ENCODE measurements around the gene NR6A1.
A peak's percentile ranks its signal among the peaks of the same experiment; 100 is the strongest.

DNA sequence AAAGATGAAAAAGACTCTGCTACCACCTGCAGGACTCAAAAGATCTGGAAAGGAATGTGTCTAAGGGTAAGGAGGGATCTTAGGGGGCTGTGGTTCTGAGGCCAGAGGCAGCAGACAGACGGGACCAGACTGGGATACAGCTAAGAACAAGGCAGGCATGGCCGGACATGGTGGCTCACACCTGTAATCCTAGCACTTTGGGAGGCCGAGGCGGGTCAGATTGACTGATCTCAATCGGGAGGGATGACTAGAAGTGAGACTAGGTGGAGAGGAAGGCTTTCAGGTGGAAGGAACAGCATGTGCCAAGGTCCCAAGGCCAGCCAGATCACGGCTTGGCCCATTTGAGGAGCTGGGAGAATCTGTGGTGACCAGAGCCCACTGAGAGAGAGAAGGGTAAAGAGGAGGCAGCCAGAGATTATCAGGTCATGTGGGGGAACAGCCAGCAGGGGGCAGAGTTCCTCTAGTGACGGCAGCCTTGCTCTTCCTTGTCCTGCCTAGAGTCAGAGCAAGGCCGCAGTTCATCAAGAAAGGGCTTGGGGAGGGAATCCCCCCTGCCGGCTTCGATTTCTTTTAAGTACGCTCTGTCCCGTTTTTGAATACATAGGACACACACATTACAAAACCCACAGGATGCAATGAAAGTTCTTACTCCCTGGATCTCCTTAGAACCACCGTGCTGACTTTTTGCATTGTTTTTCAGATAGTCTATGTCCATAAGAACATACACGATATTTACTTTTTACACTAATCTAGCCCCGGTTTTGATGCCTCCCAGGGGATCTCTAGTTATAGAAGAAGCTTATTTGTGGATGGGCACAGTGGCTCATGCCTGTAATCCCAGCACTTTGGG is 3.2 kb upstream of the NR6A1 start:
- TF ChIP-seq, protein P1, sequence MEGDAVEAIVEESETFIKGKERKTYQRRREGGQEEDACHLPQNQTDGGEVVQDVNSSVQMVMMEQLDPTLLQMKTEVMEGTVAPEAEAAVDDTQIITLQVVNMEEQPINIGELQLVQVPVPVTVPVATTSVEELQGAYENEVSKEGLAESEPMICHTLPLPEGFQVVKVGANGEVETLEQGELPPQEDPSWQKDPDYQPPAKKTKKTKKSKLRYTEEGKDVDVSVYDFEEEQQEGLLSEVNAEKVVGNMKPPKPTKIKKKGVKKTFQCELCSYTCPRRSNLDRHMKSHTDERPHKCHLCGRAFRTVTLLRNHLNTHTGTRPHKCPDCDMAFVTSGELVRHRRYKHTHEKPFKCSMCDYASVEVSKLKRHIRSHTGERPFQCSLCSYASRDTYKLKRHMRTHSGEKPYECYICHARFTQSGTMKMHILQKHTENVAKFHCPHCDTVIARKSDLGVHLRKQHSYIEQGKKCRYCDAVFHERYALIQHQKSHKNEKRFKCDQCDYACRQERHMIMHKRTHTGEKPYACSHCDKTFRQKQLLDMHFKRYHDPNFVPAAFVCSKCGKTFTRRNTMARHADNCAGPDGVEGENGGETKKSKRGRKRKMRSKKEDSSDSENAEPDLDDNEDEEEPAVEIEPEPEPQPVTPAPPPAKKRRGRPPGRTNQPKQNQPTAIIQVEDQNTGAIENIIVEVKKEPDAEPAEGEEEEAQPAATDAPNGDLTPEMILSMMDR (IDR thresholded peaks at IDR 0.05): peak; percentile 80
- peak; percentile 13 for TF ChIP-seq EZH2 (IDR thresholded peaks at IDR 0.05)

Data from neural progenitor cell (in vitro differentiated cells).